ENCODE results near the gene CPA1.

- TF ChIP-seq, protein P1, sequence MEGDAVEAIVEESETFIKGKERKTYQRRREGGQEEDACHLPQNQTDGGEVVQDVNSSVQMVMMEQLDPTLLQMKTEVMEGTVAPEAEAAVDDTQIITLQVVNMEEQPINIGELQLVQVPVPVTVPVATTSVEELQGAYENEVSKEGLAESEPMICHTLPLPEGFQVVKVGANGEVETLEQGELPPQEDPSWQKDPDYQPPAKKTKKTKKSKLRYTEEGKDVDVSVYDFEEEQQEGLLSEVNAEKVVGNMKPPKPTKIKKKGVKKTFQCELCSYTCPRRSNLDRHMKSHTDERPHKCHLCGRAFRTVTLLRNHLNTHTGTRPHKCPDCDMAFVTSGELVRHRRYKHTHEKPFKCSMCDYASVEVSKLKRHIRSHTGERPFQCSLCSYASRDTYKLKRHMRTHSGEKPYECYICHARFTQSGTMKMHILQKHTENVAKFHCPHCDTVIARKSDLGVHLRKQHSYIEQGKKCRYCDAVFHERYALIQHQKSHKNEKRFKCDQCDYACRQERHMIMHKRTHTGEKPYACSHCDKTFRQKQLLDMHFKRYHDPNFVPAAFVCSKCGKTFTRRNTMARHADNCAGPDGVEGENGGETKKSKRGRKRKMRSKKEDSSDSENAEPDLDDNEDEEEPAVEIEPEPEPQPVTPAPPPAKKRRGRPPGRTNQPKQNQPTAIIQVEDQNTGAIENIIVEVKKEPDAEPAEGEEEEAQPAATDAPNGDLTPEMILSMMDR (conservative IDR thresholded peaks at IDR 0.05), result no peak
- no peak for TF ChIP-seq EZH2 (IDR thresholded peaks at IDR 0.05; ENCODE audit: low read depth)
These were observed 35.9 kb upstream of the CPA1 start, which contains the start of gene CPA5 for GRCh38 chr7:130344271-130344866.

Measured in PC-9 (cell line).